ENCODE results near the gene TC2N. TPM values are rescaled to one million over a fixed set of nuclear protein-coding genes. Genes with fewer than 3 reads are reported as not detected.

Gene TC2N
- total and polyA plus RNA-seq, 9 of the 15 experiments (the other 6 are each of a cell fraction or from before 2014, with no cell fraction given): 2.0 to 12.5 (median 7.3) TPM

- FAIRE-seq (no peak), ATAC-seq (no peak), DNase-seq (ENCODE audit: extremely low read depth in 1 of 4, low spot score in 3 of 4) (no peak)
- no peak overlapping the region for H3K9ac ChIP-seq (ENCODE audit: insufficient read depth in 1 of 2, low read depth in 2 of 2, low read length in 2 of 2)
- BruUV-seq (replicated peaks): no TSS peak
- no peaks in the 10 kb centered on the region for H3K36me3 ChIP-seq (ENCODE audit: control insufficient read depth, insufficient read depth, low read length)
- no peak overlapping the region for H3K4me2 ChIP-seq (ENCODE audit: insufficient read depth, low read length)
- H2AFZ ChIP-seq (ENCODE audit: low read depth, low read length): no peak overlapping the region
- POLR2A ChIA-PET: no interaction called here
- H3K4me1 ChIP-seq (replicated peaks in 1 of 2; ENCODE audit: control insufficient read depth in 2 of 2, insufficient read depth in 2 of 2, low read length in 2 of 2): no peaks in the 10 kb centered on the region
- H3K79me2 ChIP-seq (ENCODE audit: control insufficient read depth, insufficient read depth, low read length): no peaks in the 10 kb centered on the region
- H3K27ac ChIP-seq (ENCODE audit: extremely low read depth, low read depth, low read length): no peak overlapping the region
- in situ Hi-C loops (cut with MboI): no loop called here
- no peaks in the 10 kb centered on the region for H3K9me1 ChIP-seq (ENCODE audit: control insufficient read depth, insufficient read depth, low read length)
- no peak for TF ChIP-seq BRD9 (IDR thresholded peaks at IDR 0.05; ENCODE audit: low read depth, partially characterized antibody)
- intact Hi-C loops (cut with micrococcal nuclease): no loop called here
- WGBS (ENCODE audit: insufficient coverage, low coverage, missing lambda C conversion rate): 3% methylated on average over 3 of the region's 3 CpGs
- CTCF ChIA-PET (ENCODE audit: low intra/inter-chr PET ratio): interaction anchor here (0.7 kb wide), 1 partner anchor 253 kb away, joined by 3 read pairs; no protein-coding TSS in a partner anchor
- no peaks in the 10 kb centered on the region for H4K20me1 ChIP-seq (replicated peaks; ENCODE audit: control insufficient read depth, insufficient read depth, low read length)
- H3K9me3 ChIP-seq (replicated peaks; ENCODE audit: control insufficient read depth, insufficient read depth, low read depth, low read length): no peaks in the 10 kb centered on the region
- H3K4me3 ChIP-seq: no peak overlapping the region
- peaks cover 0 to 23% of the 10 kb centered on the region in 2 experiments; a peak in 2 of 5 replicates for H3K27me3 ChIP-seq (ENCODE audit: control insufficient read depth in 2 of 2, insufficient read depth in 2 of 2, low read length in 2 of 2)
Observed at GRCh38 chr14:91902336-91902735, 35.0 kb upstream of the TC2N start.

GRCh38 chr14:91901449-91902226 lies 34.3 kb upstream of the TC2N start:
- Histone ChIP-seq H3K9me3 (replicated peaks; ENCODE audit: control insufficient read depth, insufficient read depth, low read depth, low read length) (no peaks in the 10 kb centered on the region), H3K36me3 (ENCODE audit: control insufficient read depth, insufficient read depth, low read length) (no peaks in the 10 kb centered on the region), H3K9me1 (ENCODE audit: control insufficient read depth, insufficient read depth, low read length) (no peaks in the 10 kb centered on the region), H2AFZ (ENCODE audit: low read depth, low read length) (no peak overlapping the region), H3K4me1 (replicated peaks in 1 of 2; ENCODE audit: control insufficient read depth in 2 of 2, insufficient read depth in 2 of 2, low read length in 2 of 2) (no peaks in the 10 kb centered on the region), H4K20me1 (replicated peaks; ENCODE audit: control insufficient read depth, insufficient read depth, low read length) (no peaks in the 10 kb centered on the region), H3K9ac (ENCODE audit: insufficient read depth in 1 of 2, low read depth in 2 of 2, low read length in 2 of 2) (no peak overlapping the region), H3K4me3 (no peak overlapping the region), H3K4me2 (ENCODE audit: insufficient read depth, low read length) (no peak overlapping the region), H3K27ac (ENCODE audit: extremely low read depth, low read depth, low read length) (no peak overlapping the region), H3K79me2 (ENCODE audit: control insufficient read depth, insufficient read depth, low read length) (no peaks in the 10 kb centered on the region), H3K27me3 (ENCODE audit: control insufficient read depth in 2 of 2, insufficient read depth in 2 of 2, low read length in 2 of 2) (peaks cover 2 to 30% of the 10 kb centered on the region in 2 experiments; a peak in 3 of 5 replicates)
- FAIRE-seq: no peak
- no peak for DNase-seq (ENCODE audit: extremely low read depth in 1 of 4, low spot score in 3 of 4)
- ChIA-PET POLR2A (no interaction called here), CTCF (ENCODE audit: low intra/inter-chr PET ratio) (interaction anchor here (0.7 kb wide), 1 partner anchor 252 kb away, joined by 3 read pairs; no protein-coding TSS in a partner anchor)
- in situ Hi-C loops (cut with MboI) (no loop called here), intact Hi-C loops (cut with micrococcal nuclease) (no loop called here)
- ATAC-seq: no peak
- no TSS peak for BruUV-seq (replicated peaks)
- WGBS (ENCODE audit: insufficient coverage, low coverage, missing lambda C conversion rate): 1% methylated on average over 9 of the region's 9 CpGs
- TF ChIP-seq MITF (IDR thresholded peaks at IDR 0.05) (no peak), ZNF785 (CRISPR knock-in tag; IDR thresholded peaks at IDR 0.05) (no peak), C11orf30 (IDR thresholded peaks at IDR 0.05; ENCODE audit: low read depth) (no peak), E2F5 (CRISPR knock-in tag; IDR thresholded peaks at IDR 0.05) (no peak), ZNF57 (CRISPR knock-in tag; IDR thresholded peaks at IDR 0.05) (no peak)
